HCT116 (cell line): Measurements from ENCODE around the gene TNRC6C. TPM values are rescaled to one million over a fixed set of nuclear protein-coding genes. Genes with fewer than 3 reads are reported as not detected.

ENCODE experiments used
- ATAC-seq: fragments of 200-7000 bp; cut with Tn5 transposase; 2 replicates; pipeline ENCODE4 v1.9.1; 2020; ENCODE audit warnings: mild to moderate bottlenecking, moderate library complexity
- BruUV-seq: library from RNA; stranded (reverse); fragments of 400-500 nt; replicated peaks from 2 replicates; lab custom pipeline; 2021; lab: Mats Ljungman, UMichigan
- CTCF ChIA-PET: fragments of 300-600 bp; sonication (Branson Sonifier 250); formaldehyde crosslinking; loops from one replicate; lab custom pipeline; 2021; ENCODE audit warnings: antibody characterized with exemption; lab: Charles Lee
- POLR2A ChIA-PET: fragments of 300-600, 350-600 bp; sonication (Branson Sonifier 250); formaldehyde crosslinking; loops from one replicate; lab custom pipeline; 2021; ENCODE audit warnings: antibody characterized with exemption; lab: Charles Lee
- RAD21 ChIA-PET, 2 experiments: fragments of 300-600 bp; sonication (Branson Sonifier 250); formaldehyde crosslinking; loops; one replicate each; lab custom pipeline; 2023; ENCODE audit warnings: low total read pairs in 2 of 2; ENCODE audit not compliant: uncharacterized antibody in 2 of 2, unreplicated experiment in 2 of 2, low non-redundant PET in 1 of 2; lab: Charles Lee
- DNase-seq: peaks from one replicate; pipeline ENCODE4 v3.0.0-alpha.2; 2010; ENCODE audit warnings: low read depth, low spot score
- H2AFZ ChIP-seq: fragments of 200-600 bp; shearing (Covaris generic), sonication (generic); 2 replicates; pipeline ENCODE4 v1.6.1; 2017; ENCODE audit warnings: low read depth, mixed run types, mixed read lengths, antibody characterized with exemption, low read length; ENCODE audit not compliant: poor library complexity, severe bottlenecking
- H3K27ac ChIP-seq: 2 replicates; pipeline ENCODE4 v1.5.1; 2012; ENCODE audit warnings: low read depth, low read length
- H3K27me3 ChIP-seq: fragments of 200-600 bp; sonication (generic); 2 replicates; pipeline ENCODE4 v1.6.1; 2016; ENCODE audit warnings: mixed run types, low read length, mixed read lengths; ENCODE audit not compliant: insufficient read depth
- H3K36me3 ChIP-seq, 2 experiments: fragments of 200-500 bp in 1 of 2; fragments of 200-600 bp in 1 of 2; sonication (Bioruptor generic) in 1 of 2; sonication (generic) in 1 of 2; 2 replicates each; pipeline versions ENCODE4 v1.5.1 to v1.6.1; 2014 to 2016; ENCODE audit warnings: low read length in 2 of 2, inconsistent platforms in 1 of 2, mixed read lengths in 1 of 2, mixed run types in 1 of 2; ENCODE audit not compliant: insufficient read depth in 2 of 2, control insufficient read depth in 1 of 2
- H3K4me1 ChIP-seq, 2 experiments: fragments of 200-600 bp in 1 of 2; sonication (generic) in 1 of 2; 2 replicates each; pipeline versions ENCODE4 v1.5.1 to v1.6.1; 2012 to 2017; ENCODE audit warnings: low read length in 2 of 2, inconsistent platforms in 1 of 2, mild to moderate bottlenecking in 1 of 2, mixed read lengths in 1 of 2, mixed run types in 1 of 2, moderate library complexity in 1 of 2; ENCODE audit not compliant: insufficient read depth in 2 of 2, control insufficient read depth in 1 of 2
- H3K4me2 ChIP-seq: fragments of 200-600 bp; sonication (generic); 2 replicates; pipeline ENCODE4 v1.6.1; 2017; ENCODE audit warnings: mixed run types, low read length, mixed read lengths
- H3K4me3 ChIP-seq, 2 experiments: fragments of 200-600 bp in 1 of 2; sonication (generic) in 1 of 2; replicated peaks in 1 of 2; 2 replicates each; pipeline ENCODE4 v1.5.1; 2011 to 2016; ENCODE audit warnings: low read length in 2 of 2, control low read depth in 1 of 2, low read depth in 1 of 2, mild to moderate bottlenecking in 1 of 2, mixed read lengths in 1 of 2, mixed run types in 1 of 2
- H3K79me2 ChIP-seq: fragments of 200-600 bp; sonication (generic); 2 replicates; pipeline ENCODE4 v1.6.1; 2017; ENCODE audit warnings: mild to moderate bottlenecking, mixed run types, low read length, moderate library complexity, mixed read lengths; ENCODE audit not compliant: insufficient read depth
- H3K9ac ChIP-seq: fragments of 200-600 bp; sonication (generic); 2 replicates; pipeline ENCODE4 v1.6.1; 2016; ENCODE audit warnings: low read length, mixed read lengths
- H3K9me2 ChIP-seq: fragments of 200-600 bp; sonication (generic), shearing (Covaris generic); 2 replicates; pipeline ENCODE4 v1.6.1; 2017; ENCODE audit warnings: mixed run types, mild to moderate bottlenecking, moderate library complexity; ENCODE audit not compliant: insufficient read depth
- H3K9me3 ChIP-seq, 2 experiments: fragments of 200-500 bp in 1 of 2; fragments of 200-600 bp in 1 of 2; sonication (Bioruptor generic) in 1 of 2; sonication (generic) in 1 of 2; 2 replicates each; pipeline ENCODE4 v1.6.1; 2014 to 2017; ENCODE audit warnings: low read length in 2 of 2, mixed read lengths in 2 of 2, inconsistent platforms in 1 of 2, low read depth in 1 of 2, mild to moderate bottlenecking in 1 of 2, mixed run types in 1 of 2, moderate library complexity in 1 of 2; ENCODE audit not compliant: control insufficient read depth in 1 of 2, insufficient read depth in 1 of 2
- H4K20me1 ChIP-seq: fragments of 200-600 bp; sonication (generic), shearing (Covaris generic); 2 replicates; pipeline ENCODE4 v1.6.1; 2017; ENCODE audit warnings: mixed run types, mild to moderate bottlenecking, moderate library complexity; ENCODE audit not compliant: insufficient read depth
- CBX3 ChIP-seq: IDR thresholded peaks from 2 replicates; pipeline ENCODE4 v1.6.1; 2012; ENCODE audit warnings: low read depth
- CEBPB ChIP-seq: IDR thresholded peaks from 2 replicates; pipeline ENCODE4 v1.6.1; 2012; ENCODE audit warnings: low read depth
- EGR1 ChIP-seq: IDR thresholded peaks from 2 replicates; pipeline ENCODE4 v1.6.1; 2012; ENCODE audit warnings: low read depth
- ELF1 ChIP-seq: IDR thresholded peaks from 2 replicates; pipeline ENCODE4 v1.6.1; 2012; ENCODE audit warnings: low read depth, borderline replicate concordance
- EZH2 ChIP-seq: fragments of 200-600 bp; sonication (generic); IDR thresholded peaks from 2 replicates; pipeline ENCODE4 v1.6.1; 2017; ENCODE audit warnings: antibody characterized with exemption, mixed run types
- EZH2phosphoT487 ChIP-seq: fragments of 200-600 bp; IDR thresholded peaks from 2 replicates; pipeline ENCODE4 v1.6.1; 2018; ENCODE audit warnings: antibody characterized with exemption, borderline replicate concordance
- FOSL1 ChIP-seq: IDR thresholded peaks from 2 replicates; pipeline ENCODE4 v1.6.1; 2012; ENCODE audit warnings: low read depth
- JUND ChIP-seq: IDR thresholded peaks from 2 replicates; pipeline ENCODE4 v1.6.1; 2012
- POLR2A ChIP-seq: IDR thresholded peaks from 2 replicates; pipeline ENCODE4 v1.7.0; 2011; ENCODE audit warnings: borderline replicate concordance; ENCODE audit not compliant: insufficient read depth, insufficient read length; ENCODE audit errors: extremely low read depth
- RAD21 ChIP-seq: IDR thresholded peaks from 2 replicates; pipeline ENCODE4 v1.6.1; 2012; ENCODE audit warnings: low read depth, mild to moderate bottlenecking
- SIN3A ChIP-seq: IDR thresholded peaks from 2 replicates; pipeline ENCODE4 v1.6.1; 2012; ENCODE audit warnings: low read depth
- SP1 ChIP-seq: IDR thresholded peaks from 2 replicates; pipeline ENCODE4 v1.6.1; 2012; ENCODE audit warnings: low read depth
- SRF ChIP-seq: IDR thresholded peaks from 2 replicates; pipeline ENCODE4 v1.6.1; 2012; ENCODE audit warnings: low read depth
- TCF7L2 ChIP-seq: IDR thresholded peaks from 2 replicates; pipeline ENCODE4 v1.7.0; 2011; ENCODE audit warnings: borderline replicate concordance, inconsistent platforms; ENCODE audit not compliant: insufficient read depth, insufficient read length; ENCODE audit errors: extremely low read depth
- YY1 ChIP-seq: IDR thresholded peaks from 2 replicates; pipeline ENCODE4 v1.6.1; 2011; ENCODE audit warnings: low read length, low read depth, moderate library complexity, mild to moderate bottlenecking; ENCODE audit not compliant: insufficient replicate concordance; ENCODE audit errors: extremely low read depth
- ZFX ChIP-seq: fragments of 450-650 bp; IDR thresholded peaks from 2 replicates; pipeline ENCODE4 v1.6.1; 2017
- intact Hi-C: fragments of 100-400 bp; cut with micrococcal nuclease; formaldehyde crosslinking; loops from 2 replicates; pipeline ENCODE4 v1.10.0; 2022
- total RNA-seq: library from RNA; stranded (reverse); gene quantifications from one replicate; pipeline ENCODE4 v1.2.1, GENCODE V29; 2021; ENCODE audit not compliant: unreplicated experiment
- TF ChIP-seq, protein P1 (sequence below): IDR thresholded peaks from 2 replicates; pipeline ENCODE4 v1.6.1; 2012; ENCODE audit warnings: low read depth
- TF ChIP-seq, protein P2 (sequence below): IDR thresholded peaks from 2 replicates; pipeline ENCODE4 v1.6.1; 2012
- TF ChIP-seq, protein P3 (sequence below): IDR thresholded peaks from 2 replicates; pipeline ENCODE4 v1.6.1; 2012

Gene TNRC6C
- total RNA-seq, 1 experiment from 2014 or later = 23.4 TPM

DNA sequence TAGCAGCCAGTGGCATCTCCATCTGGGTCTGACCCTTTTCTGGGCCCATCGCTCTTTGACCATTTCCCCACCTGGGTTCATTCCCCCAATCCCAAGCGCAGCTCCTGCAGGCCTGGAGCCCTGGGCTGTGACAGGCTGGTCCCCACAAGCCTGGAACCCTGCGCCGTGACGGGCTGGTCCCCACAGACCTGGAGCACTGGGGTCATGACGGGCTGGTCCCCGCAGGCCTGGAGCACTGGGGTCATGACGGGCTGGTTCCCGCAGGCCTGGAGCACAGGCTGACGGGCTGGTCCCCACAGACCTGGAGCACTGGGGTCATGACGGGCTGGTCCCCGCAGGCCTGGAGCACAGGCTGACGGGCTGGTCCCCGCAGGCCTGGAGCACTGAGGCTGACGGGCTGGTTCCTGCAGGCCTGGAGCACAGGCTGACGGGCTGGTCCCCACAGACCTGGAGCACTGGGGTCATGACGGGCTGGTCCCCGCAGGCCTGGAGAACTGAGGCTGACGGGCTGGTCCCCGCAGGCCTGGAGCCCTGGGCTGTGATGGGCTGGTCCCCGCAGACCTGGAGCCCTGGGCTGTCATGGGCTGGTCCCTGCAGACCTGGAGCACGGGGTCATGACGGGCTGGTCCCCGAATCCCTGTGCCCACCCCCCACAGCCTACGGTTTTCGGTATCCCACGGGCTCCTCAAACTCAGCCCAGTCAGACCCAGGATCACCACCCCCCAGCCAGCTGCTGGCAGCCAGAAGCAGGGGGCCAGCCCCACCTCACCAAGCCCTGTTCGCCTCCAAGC lies 153.4 kb downstream of the TNRC6C start:
- intact Hi-C loops = loop anchor here (1.0 to 10.0 kb wide), 3 partner anchors 64 to 313 kb away; no protein-coding TSS in a partner anchor
- H3K4me3 ChIP-seq = no peak overlapping the region
- no peak overlapping the region for H3K27ac ChIP-seq
- BruUV-seq = no TSS peak
- H3K27me3 ChIP-seq = no peaks in the 10 kb centered on the region
- peaks cover 0 to 4% of the 10 kb centered on the region in 2 experiments; a peak in 1 of 4 replicates for H3K4me1 ChIP-seq
- DNase-seq (no peak), ATAC-seq (0 out of 2 replicates have a peak, but pooled peaks have one; percentile 1)
- no peaks in the 10 kb centered on the region for H3K79me2 ChIP-seq
- no peaks in the 10 kb centered on the region for H3K9me2 ChIP-seq
- H2AFZ ChIP-seq = no peak overlapping the region
- no peaks in the 10 kb centered on the region for H3K9me3 ChIP-seq
- ChIA-PET CTCF (interaction anchor here (1.0 to 2.9 kb wide), 7 partner anchors 16 to 95 kb away, joined by 3 to 17 read pairs (median 5); partner anchors contain the start of genes AFMID and TK1), POLR2A (interaction anchor here (1.0 to 1.2 kb wide), 2 partner anchors 63 to 75 kb away, joined by 3 read pairs; partner anchors contain the start of gene TK1), RAD21 (interaction anchor here in 1 of 2 experiments (1.1 to 1.2 kb wide), 2 partner anchors 65 to 139 kb away, joined by 4 to 6 read pairs; no protein-coding TSS in a partner anchor)
- H3K9ac ChIP-seq = no peak overlapping the region
- H3K4me2 ChIP-seq = no peak overlapping the region
- no peaks in the 10 kb centered on the region for H4K20me1 ChIP-seq
- TF ChIP-seq YY1 (no peak), SP1 (no peak), EZH2phosphoT487 (no peak), POLR2A (no peak), RAD21 (no peak), ELF1 (no peak), SRF (no peak), JUND (no peak), SIN3A (no peak), EGR1 (no peak), CBX3 (no peak), FOSL1 (no peak), EZH2 (no peak), CEBPB (no peak), TCF7L2 (no peak), ZFX (no peak)
- TF ChIP-seq, protein P1, sequence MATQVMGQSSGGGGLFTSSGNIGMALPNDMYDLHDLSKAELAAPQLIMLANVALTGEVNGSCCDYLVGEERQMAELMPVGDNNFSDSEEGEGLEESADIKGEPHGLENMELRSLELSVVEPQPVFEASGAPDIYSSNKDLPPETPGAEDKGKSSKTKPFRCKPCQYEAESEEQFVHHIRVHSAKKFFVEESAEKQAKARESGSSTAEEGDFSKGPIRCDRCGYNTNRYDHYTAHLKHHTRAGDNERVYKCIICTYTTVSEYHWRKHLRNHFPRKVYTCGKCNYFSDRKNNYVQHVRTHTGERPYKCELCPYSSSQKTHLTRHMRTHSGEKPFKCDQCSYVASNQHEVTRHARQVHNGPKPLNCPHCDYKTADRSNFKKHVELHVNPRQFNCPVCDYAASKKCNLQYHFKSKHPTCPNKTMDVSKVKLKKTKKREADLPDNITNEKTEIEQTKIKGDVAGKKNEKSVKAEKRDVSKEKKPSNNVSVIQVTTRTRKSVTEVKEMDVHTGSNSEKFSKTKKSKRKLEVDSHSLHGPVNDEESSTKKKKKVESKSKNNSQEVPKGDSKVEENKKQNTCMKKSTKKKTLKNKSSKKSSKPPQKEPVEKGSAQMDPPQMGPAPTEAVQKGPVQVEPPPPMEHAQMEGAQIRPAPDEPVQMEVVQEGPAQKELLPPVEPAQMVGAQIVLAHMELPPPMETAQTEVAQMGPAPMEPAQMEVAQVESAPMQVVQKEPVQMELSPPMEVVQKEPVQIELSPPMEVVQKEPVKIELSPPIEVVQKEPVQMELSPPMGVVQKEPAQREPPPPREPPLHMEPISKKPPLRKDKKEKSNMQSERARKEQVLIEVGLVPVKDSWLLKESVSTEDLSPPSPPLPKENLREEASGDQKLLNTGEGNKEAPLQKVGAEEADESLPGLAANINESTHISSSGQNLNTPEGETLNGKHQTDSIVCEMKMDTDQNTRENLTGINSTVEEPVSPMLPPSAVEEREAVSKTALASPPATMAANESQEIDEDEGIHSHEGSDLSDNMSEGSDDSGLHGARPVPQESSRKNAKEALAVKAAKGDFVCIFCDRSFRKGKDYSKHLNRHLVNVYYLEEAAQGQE = no peak
- TF ChIP-seq, protein P2, sequence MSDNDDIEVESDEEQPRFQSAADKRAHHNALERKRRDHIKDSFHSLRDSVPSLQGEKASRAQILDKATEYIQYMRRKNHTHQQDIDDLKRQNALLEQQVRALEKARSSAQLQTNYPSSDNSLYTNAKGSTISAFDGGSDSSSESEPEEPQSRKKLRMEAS = no peak
- TF ChIP-seq, protein P3, sequence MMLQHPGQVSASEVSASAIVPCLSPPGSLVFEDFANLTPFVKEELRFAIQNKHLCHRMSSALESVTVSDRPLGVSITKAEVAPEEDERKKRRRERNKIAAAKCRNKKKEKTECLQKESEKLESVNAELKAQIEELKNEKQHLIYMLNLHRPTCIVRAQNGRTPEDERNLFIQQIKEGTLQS = no peak
- H3K36me3 ChIP-seq = no peaks in the 10 kb centered on the region
